Pancreas (tissue), 10 donors: ENCODE results near the gene PTPRR. TPM values are rescaled to one million over a fixed set of nuclear protein-coding genes. Genes with fewer than 3 reads are reported as not detected.

Experiments
- ATAC-seq, 4 donors: fragments of 200-7000 bp; cut with Tn5 transposase; one replicate each; pipeline versions ENCODE4 v1.8.0 to v1.9.1; 2020; ENCODE audit warnings: mild to moderate bottlenecking in 4 of 4, moderate library complexity in 4 of 4
- DNase-seq, 6 donors: peaks; one replicate each; pipeline ENCODE4 v3.0.0-alpha.2; 2020
- FAIRE-seq: peaks from 2 replicates; lab custom pipeline; 2012; peaks lifted over from hg19 to GRCh38; lab: Jason Lieb, UNC
- H3K27ac ChIP-seq, 4 donors: fragments of 200-600 bp; sonication (generic); 1 replicate in 3 of 4; 2 replicates in 1 of 4; pipeline versions ENCODE4 v1.5.0 to v1.8.0; 2020
- H3K27me3 ChIP-seq, 4 donors: fragments of 200-600 bp; one replicate each; pipeline ENCODE4 v1.8.0; 2021
- H3K36me3 ChIP-seq, 3 donors: fragments of 200-600 bp; sonication (generic) in 1 of 3; one replicate each; pipeline versions ENCODE4 v1.5.0 to v1.8.0; 2020 to 2021
- H3K4me1 ChIP-seq, 3 donors: fragments of 200-600 bp; one replicate each; pipeline ENCODE4 v1.8.0; 2021
- H3K4me3 ChIP-seq, 4 donors: fragments of 200-600 bp; sonication (generic) in 2 of 4; one replicate each; pipeline versions ENCODE4 v1.5.0 to v1.8.0; 2020 to 2021
- H3K9me3 ChIP-seq, 4 donors: fragments of 200-600 bp; one replicate each; pipeline ENCODE4 v1.8.0; 2021
- WGBS, 2 donors: extraction: QIAGEN DNeasy Blood & Tissue Kit; methylation state at CpG; one replicate each; pipeline ENCODE4 v1.1.7; 2013; 5-methylcytosine and 5-hydroxymethylcytosine counted together
- intact Hi-C, 3 donors: fragments of 100-400 bp; cut with DNase I; formaldehyde crosslinking; loops; one replicate each; pipeline versions ENCODE4 v1.11.1 to v1.14.2; 2022
- polyA plus RNA-seq, 2 donors: library from polyadenylated mRNA; stranded (reverse); fragments of 200-250 nt; gene quantifications; one replicate each; pipeline ENCODE4 v1.2.3, GENCODE V29; 2013
- total RNA-seq, 6 donors: library from RNA; stranded (reverse); fragmentation: NEBNext Ultra II Directional in 4 of 6; extraction: Animal tissue kit (Norgen Biotek cat#: 25700) in 4 of 6; gene quantifications; one replicate each; pipeline versions ENCODE4 v1.2.1 to v1.2.4, GENCODE V29; 2021 to 2023
- TF ChIP-seq, protein P1 (sequence below), 4 donors: fragments of 200-600 bp; sonication (generic) in 3 of 4; IDR thresholded peaks; one replicate each; pipeline versions ENCODE4 v1.5.0 to v1.8.0; 2021; ENCODE audit warnings: antibody characterized with exemption in 4 of 4
- donor health status: healthy with polysubstance abuse.
- donor health status: DM: no; HTN: no; CAD: no; lungs with moderate emphysema.
- donor health status: DM: no; HTN: no; CAD: no.
- donor health status: control.
- donor health status: control.
- donor health status: Bipolar disorder and iron deficiency.
- donor health status: DM: yes; HTN: yes; CAD: no.
- donor health status: DM: no; HTN: no; CAD: no.
- donor health status: DM: no; HTN: no; CAD: no.
- donor health status: DM: yes; HTN: yes; CAD: no.

The PTPRR gene
- under 1 TPM in 4 of 6 donors, not detected in 2; 0.14 to 0.72 (median 0.22) TPM for total RNA-seq
- under 1 TPM in 1 of 2 donors, not detected in 1; 0.23 TPM for polyA plus RNA-seq

GRCh38 chr12:70920251-70920851, at the start of gene PTPRR:
PTPRR (minus strand) TSS chr12:70920738; CDS start chr12:70920390, 348 bp downstream.
- intact Hi-C loops, result no loop called here
- H3K4me3 ChIP-seq, result no peak within 1 kb of the TSS

DNA sequence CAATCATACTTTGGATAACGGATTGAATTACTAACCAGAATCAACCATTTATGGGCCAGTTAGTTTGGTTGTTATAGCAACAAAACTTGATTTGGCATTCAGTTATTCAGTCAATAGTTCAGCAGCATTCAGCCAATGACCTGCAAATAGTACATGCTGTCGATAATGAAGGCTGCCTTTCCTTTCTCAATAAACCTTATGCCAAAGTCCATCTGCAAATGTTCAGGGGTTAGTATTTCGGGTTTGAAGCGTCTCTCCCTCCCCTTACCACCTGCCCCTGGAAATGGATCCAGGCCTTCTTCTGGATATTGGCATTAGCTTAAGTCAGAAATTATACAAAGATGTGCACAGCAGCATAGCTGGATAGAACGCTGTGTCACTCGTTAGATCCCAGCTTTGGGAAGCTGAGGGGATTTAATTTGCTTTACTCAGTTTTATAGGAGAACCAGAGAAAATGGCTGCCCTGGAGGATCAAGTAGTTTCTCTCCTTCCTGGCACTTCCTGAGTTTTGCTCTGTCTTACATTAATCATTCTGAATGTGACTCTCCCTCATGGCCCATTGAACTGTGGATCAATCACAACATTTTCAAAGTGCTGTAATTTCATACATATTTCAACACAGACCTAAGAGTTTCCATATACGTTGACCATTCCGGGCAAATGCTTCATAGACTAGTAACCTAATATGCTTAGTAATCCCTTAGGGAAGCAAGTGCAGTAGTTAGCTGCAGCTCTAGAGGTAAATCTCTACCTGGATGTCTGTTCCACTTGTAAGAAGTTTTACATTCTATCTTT, 46.7 kb upstream of the PTPRR start:
- Histone ChIP-seq H3K9me3 (no peaks in the 10 kb centered on the region), H3K4me1 (peaks cover 0 to 7% (median 0%) of the 10 kb centered on the region in 3 donors), H3K27ac (no peak overlapping the region), H3K36me3 (no peaks in the 10 kb centered on the region), H3K27me3 (no peaks in the 10 kb centered on the region), H3K4me3 (no peak overlapping the region)
- intact Hi-C loops, result no loop called here
- no peak for ATAC-seq
- no peak for DNase-seq
- WGBS, 2 donors, result 73 to 82% methylated on average over 8 of the region's 8 CpGs
- no peak for FAIRE-seq
- TF ChIP-seq, protein P1, sequence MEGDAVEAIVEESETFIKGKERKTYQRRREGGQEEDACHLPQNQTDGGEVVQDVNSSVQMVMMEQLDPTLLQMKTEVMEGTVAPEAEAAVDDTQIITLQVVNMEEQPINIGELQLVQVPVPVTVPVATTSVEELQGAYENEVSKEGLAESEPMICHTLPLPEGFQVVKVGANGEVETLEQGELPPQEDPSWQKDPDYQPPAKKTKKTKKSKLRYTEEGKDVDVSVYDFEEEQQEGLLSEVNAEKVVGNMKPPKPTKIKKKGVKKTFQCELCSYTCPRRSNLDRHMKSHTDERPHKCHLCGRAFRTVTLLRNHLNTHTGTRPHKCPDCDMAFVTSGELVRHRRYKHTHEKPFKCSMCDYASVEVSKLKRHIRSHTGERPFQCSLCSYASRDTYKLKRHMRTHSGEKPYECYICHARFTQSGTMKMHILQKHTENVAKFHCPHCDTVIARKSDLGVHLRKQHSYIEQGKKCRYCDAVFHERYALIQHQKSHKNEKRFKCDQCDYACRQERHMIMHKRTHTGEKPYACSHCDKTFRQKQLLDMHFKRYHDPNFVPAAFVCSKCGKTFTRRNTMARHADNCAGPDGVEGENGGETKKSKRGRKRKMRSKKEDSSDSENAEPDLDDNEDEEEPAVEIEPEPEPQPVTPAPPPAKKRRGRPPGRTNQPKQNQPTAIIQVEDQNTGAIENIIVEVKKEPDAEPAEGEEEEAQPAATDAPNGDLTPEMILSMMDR (IDR thresholded peaks at IDR 0.05), result no peak

More at GRCh38 chr12:70920251-70920851, at the start of gene PTPRR:
- peaks cover 0 to 8% (median 0%) of the 10 kb centered on the region in 4 donors for H3K27me3 ChIP-seq
- WGBS, 2 donors, result 2% methylated on average over 24 to 29 of the region's 29 CpGs
- no peaks in the 10 kb centered on the region for H3K9me3 ChIP-seq
- DNase-seq (peak in 2 of 6 donors; percentile 47 to 66), FAIRE-seq (no peak), ATAC-seq (peak in 3 of 4 donors; percentile 47 to 74 (median 61))
- no peak within 1 kb of the TSS for H3K27ac ChIP-seq
- H3K36me3 ChIP-seq, result no peaks in the 10 kb centered on the region
- TF ChIP-seq, protein P1 (IDR thresholded peaks at IDR 0.05), result no peak
- no peaks in the 10 kb centered on the region for H3K4me1 ChIP-seq

DNA sequence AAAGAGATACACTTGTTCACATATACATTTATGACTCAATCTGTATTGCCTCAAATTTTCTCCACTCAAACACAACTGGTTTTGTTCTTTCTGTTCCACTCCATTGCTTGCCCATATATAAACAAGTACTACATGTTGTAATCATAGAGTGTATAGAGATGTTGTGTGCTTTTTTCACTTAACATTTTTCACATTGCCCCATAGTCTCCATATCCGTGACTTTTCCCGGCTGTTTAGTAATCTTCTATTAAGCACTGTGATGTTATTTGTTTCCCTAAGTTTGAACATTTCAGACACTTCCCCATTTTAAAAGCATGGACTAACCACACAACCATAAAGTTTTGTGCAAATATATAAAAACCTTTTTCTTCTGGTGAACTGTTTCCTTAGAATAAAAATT, 45.5 kb upstream of the PTPRR start:
- Histone ChIP-seq H3K27ac (no peak overlapping the region), H3K27me3 (no peaks in the 10 kb centered on the region), H3K4me3 (no peak overlapping the region), H3K36me3 (no peaks in the 10 kb centered on the region), H3K9me3 (no peaks in the 10 kb centered on the region), H3K4me1 (peaks cover 0 to 3% (median 0%) of the 10 kb centered on the region in 3 donors)
- FAIRE-seq (no peak), ATAC-seq (no peak), DNase-seq (no peak)
- 80 to 87% methylated on average over 2 of the region's 2 CpGs for WGBS, 2 donors
- intact Hi-C loops, result no loop called here
- TF ChIP-seq, protein P1 (IDR thresholded peaks at IDR 0.05), result no peak

DNA sequence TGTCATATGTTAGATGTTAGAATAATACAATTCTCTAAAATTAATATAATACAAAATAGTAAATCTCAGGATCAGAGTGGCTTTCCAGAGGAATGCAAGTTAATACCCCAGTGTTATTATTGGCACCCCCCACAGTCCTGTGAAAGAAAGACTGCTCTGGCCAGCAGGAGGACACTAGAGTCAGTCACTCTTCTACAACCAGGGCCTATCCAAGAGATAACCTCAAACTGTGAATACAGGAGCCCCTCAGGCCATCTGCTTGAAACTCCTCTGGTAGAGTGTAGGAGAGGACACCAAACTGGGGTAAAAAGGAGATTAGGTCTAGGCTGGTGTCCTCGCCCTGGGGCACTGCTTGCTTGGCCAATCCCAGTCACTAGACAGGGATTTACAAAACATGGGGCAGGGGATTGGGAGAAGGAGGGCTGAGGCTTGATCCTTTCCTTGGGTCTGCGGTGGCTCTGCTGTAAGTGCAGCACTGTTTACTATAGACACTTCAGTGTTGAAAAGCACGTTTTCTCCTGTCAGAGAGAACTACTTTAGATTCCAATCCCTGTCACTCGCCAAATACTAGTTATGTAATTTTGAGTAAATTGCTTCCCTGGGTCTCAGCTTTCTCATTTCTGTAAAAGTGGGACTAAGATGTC, 44.5 kb upstream of the PTPRR start:
- Histone ChIP-seq H3K4me1 (peaks cover 0 to 3% (median 0%) of the 10 kb centered on the region in 3 donors), H3K36me3 (no peaks in the 10 kb centered on the region), H3K4me3 (no peak overlapping the region), H3K9me3 (no peaks in the 10 kb centered on the region), H3K27ac (no peak overlapping the region), H3K27me3 (no peaks in the 10 kb centered on the region)
- ATAC-seq, result no peak
- WGBS, 2 donors, result 65% methylated on average over 4 of the region's 4 CpGs
- no peak for DNase-seq
- intact Hi-C loops, result no loop called here
- TF ChIP-seq, protein P1 (IDR thresholded peaks at IDR 0.05), result no peak
- FAIRE-seq, result no peak
